GM11168 (cell line): ENCODE results near the gene FXYD7.

Experiments
- in situ Hi-C: fragments of 300-500 bp; cut with MboI; formaldehyde crosslinking; loops from one replicate; pipeline ENCODE4 v1.12.0; 2022; ENCODE audit warnings: low sequenced_read_pairs; ENCODE audit not compliant: unreplicated experiment

FXYD7 gene

DNA sequence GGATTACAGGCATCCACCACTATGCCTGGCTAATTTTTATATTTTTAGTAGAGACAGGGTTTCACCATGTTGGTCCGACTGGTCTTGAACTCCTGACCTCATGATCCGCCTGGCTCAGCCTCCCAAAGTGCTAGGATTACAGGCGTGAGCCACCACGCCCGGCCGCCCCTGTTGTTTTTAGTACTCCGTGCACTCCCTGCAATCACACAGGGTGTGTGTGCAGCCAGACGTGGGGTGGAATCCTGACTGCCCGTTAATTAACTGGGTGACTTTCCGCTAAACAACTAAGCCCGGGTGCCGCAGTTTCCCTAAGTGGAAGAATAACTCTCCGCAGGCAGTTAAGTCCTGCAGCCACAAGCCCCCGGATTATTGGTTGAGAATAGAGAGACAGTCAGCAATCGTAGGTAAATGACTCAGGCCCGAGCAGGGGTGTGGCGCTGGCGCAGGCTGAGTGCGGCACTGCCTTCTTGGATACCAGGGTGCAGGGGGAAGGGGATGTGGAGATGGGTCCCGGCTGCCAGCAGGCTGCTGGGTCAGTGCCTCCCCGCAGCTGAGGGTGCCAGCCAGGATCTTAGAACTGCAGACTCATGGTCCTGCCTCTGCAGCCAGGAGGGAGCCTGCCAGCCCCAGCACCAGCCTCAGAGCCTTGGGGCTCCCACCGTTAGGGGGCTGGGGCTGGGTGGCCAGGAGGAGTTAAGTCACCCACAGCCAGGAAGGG lies 33.5 kb upstream of the FXYD7 start:
- in situ Hi-C loops: no loop called here

DNA sequence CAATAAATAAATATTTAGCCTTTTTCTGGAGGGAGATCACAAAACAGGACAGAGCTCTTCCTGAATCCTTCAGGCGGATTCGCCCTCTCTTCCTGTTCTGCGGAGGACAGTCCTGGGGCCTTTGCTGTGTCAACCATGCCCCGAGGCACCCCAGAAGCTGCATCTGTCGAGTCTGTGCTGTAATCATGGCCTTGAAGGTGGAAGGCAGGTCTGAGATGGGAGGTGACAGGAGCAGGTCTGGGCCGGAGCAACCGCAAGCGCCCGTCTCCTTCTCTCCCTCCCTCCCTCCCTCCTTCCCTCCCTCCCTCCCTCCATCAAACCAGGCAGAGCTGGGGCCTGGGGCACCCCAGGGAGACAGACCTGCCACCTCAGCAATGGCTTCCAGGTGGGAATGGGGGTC lies 32.1 kb upstream of the FXYD7 start:
- in situ Hi-C loops: no loop called here

DNA sequence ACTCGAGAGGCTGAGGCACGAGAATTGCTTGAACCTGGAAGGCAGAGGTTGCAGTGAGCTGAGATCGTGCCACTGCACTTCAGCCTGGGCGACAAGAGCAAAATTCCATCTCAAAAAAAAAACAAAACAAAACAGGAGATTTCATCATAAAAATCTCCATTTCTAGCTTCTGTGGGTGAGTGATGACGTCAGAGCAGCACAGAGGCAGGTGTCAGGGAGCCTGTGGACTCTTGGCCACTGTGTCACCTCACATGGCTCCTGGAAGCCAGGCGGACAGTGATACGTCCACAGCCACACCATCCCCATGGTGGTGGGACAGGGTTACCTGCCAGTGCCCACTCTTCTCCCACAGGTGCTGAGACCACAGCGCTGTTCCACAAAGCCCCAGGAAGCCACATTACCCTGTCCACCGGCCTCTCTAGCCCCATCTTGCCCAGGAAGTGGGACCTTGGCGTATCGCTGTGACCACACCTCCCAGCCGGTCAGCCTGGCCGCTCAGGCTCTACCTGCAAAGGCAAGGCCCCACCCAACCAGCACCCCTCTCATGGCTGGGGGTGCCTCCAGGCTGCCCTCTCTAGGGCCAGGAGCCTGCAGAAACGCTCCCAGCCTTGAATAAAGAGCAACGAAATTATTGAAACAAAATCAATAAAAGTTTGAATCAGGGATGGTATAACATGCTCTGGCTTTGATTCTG lies 29.9 kb upstream of the FXYD7 start:
- in situ Hi-C loops: no loop called here

DNA sequence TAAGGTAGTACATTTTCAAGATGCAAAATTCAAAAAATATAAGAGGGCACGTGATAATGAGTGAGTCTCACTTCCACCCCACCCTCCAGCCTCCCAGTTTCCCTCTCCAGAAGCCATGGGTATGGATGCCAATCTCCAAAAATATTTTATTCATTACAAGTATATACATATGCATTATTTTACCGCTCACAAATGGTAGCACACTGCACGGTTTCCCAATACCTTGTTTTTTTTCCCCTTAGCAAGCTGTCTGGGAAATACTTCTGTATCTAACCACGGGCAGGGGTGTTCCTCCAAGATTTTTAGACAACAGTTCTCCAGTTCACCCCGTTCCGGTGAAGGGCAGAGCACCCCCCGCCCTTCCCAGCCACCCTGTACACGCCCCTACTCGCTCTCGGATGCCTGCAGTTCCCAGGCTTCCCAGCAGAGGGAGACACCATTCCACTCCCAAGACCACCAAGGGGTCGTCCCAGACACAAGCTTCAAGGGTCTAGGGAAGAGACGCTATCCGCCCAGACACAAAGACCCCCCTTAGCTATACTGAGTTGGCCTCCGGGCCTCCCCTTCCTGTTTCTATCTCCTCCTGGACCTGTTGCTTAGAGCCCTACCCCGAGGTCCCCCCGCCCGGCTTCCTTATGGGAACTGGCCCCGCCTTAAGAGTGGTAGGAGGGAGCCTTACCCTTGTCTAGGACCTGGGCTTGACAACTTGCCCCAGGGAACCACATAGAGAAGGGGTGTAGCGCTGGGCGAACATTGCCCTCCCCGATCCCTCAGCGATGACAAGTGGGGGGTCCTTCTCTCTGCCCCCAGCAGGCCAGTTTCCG lies 28.5 kb upstream of the FXYD7 start:
- in situ Hi-C loops: no loop called here

DNA sequence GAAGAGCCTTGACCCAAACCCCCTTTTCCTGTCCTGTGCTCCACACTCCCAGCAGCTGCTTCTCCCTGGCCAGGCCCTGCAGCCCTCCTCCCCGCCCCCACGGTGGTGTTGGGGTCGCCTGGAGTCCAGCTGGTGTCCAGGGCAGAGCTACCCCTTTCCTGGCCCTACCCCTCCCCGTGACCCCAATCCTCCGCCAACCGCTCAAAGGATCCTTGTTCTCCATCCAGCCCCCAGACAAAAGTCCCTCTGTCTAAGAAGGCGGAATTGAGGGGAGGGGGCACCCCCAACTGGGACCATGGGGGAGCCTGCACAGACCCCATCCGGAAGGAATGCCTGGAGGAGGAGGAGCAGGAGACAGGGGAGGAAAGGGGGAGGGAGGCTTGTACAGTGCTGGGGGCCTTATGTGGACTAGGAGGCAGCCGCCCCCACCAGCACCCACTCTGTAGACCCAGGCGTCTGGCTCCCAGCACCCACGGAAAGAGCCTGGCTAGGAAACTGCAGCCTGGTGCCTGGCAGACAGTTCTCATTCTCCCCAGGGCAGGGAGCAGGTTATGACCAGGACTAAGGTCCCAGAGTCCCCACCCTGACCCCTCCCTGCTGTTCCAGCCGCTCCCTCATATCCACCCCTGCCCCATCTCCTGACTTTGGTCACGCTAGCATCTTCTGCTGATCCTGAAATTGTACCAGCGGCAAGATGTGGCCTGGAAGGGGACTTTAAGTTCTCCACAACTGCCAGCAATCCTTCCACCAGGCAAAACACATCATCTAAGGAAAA lies 27.7 kb upstream of the FXYD7 start, which contains the start of gene FXYD3:
FXYD3 (plus strand) TSS at position 647 of the 775 bp plus-strand sequence. CDS start 3,554 bp downstream, outside the sequence.
- in situ Hi-C loops: no loop called here

DNA sequence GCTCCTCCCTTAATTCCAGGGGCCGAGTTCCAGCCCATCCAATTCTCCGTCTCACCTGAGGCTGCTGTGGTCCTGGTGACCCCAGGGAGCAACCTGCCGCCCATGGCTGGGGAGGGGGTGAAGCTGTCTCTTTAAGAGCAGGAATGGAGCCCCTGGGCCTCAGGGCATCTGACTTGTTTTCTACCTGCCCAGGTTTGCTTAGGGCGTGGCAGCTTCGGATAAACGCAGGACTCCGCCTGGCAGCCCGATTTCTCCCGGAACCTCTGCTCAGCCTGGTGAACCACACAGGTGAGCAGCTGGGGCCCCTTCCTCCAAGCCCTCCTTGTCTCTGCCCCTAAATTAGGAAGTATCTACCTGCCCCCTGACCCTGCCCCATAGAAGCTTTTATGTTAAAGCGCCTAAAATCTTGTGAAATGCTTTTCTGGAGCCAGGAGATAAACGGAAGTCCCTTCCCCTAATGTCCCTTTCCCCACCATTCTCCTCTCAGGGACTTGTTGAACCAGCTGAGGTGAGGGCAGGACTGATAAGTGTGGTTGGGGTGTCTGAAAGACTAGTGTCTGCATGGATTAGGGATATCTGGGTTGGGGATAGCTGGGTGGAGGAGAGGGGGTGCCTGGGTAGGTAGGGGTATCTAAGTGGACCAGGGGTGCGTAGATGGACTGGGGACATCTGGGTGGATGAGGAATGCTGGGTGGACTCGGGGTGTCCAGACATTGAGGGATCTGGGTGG lies 26.8 kb upstream of the FXYD7 start:
- in situ Hi-C loops: no loop called here

DNA sequence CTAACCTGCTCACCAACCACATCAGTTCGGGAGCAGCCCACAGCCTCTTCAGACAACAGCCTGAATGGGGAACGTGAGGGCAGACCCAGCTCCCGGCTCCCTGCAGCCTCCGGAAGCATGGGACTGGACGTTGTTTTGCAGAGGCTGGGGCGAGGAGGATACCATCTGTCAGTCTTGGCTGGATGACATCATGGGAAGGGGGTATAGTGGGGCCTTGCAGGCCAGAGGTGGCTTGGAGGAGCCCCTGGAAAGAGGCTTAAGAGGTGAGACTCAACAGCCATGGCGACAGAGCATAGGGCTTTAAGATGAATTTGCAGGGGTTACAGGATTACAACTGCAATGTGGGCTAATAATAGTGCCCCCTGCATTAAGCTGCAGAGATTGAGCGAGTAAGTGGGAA lies 25.9 kb upstream of the FXYD7 start:
- in situ Hi-C loops: no loop called here

DNA sequence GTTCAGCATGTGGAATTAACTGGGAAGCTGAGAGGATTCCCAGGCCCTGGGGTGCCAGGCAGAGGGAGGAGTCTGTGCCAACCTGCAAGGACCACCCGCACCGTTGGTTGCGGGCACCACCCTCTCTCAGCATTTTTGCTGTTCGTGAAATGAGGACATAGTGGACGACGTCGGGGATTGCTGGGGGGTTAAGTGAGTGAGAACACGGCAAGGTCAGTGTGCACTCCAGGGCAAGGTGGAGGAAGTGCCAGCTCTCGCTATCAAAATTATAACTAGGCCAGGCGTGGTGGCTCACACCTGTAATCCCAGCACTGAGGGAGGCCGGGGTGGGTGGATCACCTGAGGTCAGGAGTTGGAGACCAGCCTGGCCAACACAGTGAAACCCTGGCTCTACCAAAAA lies 25.3 kb upstream of the FXYD7 start:
- in situ Hi-C loops: no loop called here

DNA sequence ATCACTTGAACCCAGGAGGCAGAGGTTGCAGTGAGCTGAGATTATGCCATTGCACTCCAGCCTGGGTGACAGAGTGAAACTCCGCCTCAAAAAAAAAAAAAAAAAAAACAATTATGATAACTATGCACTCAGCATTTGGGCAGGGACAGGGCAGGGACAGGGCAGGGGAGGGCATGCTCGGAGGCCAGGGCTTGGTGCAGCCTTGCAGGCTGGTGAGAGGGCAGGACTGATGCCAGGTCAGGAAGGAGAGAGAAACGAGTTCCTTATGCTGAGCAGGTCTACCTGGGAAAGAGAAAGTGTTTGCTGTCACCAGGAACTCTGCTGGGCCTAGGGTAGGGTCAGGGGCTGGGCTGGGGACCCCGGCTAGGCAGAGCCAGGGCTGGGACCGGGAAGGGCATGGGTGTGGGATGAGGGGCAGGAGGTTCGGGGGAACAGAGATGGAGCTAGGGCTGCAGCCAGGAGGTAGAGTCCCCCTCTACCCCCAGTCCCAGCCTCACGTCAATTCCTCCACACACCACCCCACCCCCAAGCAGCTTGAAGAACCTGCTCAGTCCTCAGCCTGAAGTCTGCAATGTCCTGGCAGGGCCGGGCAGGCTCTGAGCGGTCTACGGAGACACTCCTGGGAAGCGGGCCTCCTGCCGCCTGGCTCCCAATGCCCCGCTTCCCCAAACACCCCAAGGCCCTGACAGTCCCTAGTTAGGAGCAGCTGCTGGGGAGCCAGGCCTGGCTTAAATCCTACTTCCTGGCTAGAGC lies 24.6 kb upstream of the FXYD7 start:
- in situ Hi-C loops: no loop called here

DNA sequence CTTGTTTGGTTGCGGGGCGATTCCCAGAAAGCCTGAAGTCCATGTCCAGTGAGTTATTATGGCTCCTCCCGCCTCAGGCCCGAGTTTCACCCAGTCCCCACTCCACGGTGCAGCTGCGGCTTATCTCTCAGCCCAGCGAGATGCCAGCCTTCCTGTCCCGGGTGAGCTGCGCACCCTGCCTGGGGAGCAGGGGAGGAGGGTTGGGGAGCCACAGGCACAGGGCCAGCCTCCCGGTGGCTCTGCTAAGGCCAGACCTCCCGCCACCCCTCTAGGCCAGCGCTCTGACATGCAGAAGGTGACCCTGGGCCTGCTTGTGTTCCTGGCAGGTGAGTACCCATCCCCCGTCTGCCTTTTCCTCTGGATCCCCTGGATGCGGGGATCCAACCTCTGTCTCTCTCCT lies 24.0 kb upstream of the FXYD7 start:
- in situ Hi-C loops: no loop called here

DNA sequence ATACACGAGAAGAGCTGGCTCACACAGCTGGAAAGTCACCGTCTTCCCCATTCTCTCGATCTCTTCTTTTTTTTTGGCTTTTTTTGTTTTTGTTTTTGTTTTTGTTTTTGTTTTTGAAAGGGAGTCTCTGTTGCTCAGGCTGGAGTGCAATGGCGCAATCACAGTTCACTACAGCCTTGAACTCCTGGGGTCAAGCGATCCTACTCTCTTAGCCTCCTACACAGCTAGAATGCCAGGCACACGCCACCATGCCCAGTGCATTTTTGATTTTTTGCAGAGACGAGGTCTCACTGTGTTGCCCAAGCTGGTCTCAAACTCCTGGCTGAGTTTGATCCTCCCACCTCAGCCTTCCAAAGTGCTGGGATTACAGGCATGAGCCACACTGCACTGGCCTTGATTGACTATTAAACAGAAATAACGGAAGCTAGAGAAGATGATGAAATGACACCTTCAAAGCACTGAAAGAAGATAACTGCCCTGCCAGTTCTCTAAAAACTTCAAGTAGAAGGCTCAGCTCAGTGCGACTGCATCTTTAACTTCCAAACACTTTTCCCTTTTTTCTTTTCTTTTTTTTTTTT lies 23.4 kb upstream of the FXYD7 start:
- in situ Hi-C loops: no loop called here

DNA sequence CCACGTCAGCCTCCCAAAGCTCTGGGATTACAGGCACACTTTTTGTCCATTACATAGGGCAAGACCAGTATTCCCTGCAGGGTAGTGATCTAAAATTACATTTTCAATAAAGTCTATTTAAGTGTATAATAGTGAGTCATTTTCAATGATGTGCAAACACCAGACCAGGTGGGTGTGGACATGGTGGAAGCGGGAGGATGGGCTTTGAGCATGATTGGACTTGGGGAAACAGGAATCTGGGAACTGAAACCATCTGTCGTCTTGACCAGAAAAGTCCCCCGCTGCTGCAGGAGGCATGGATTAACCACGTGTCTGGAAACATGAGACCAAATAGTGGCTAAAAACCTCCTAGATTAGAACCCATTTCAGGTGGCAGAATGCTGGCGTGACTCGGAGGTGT lies 22.6 kb upstream of the FXYD7 start:
- in situ Hi-C loops: no loop called here

DNA sequence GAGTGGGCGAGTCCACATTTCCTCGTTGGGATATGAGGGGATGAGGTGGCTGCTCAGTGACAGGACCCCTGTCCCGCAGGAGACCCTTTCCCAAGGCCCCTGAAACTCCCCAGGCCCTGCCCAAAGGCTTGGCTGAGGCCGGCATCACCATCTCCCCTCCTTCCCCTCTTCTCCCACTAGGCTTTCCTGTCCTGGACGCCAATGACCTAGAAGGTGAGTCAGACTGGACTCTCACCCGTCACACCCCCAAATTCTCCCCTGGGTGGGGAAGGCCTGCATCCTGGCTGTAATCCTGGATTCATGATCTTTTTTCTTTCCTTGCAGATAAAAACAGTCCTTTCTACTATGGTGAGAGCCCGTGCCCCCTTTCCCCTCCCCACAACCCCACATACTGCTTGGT lies 22.2 kb upstream of the FXYD7 start:
- in situ Hi-C loops: no loop called here

DNA sequence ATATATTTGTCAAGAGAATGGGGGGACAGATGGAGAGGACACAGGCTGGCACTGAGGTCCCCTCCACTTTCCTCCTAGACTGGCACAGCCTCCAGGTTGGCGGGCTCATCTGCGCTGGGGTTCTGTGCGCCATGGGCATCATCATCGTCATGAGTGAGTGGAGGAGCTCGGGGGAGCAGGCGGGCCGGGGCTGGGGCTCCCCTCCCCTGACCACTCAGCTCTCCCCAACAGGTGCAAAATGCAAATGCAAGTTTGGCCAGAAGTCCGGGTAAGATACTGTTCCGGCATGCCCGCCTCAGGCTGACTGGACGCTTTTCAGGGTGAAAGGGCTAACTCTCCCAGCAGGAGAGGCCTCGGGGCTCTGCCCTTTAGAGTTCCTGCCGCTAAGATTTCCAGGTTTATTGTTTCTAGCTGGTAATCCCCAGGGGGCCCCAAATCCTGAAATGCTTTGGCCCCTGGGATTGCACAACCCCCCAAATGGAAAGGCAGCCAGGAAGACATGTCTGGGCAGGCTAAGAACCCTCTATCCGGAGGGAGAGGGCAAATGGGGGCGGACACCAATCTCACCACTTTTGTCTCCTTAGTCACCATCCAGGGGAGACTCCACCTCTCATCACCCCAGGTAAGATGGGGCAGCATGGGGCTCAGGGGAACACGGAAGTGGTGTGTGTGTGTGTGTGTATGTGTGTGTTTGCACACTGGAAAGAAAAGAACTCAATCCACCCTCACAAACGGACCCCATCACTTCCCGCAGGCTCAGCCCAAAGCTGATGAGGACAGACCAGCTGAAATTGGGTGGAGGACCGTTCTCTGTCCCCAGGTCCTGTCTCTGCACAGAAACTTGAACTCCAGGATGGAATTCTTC lies 20.1 kb upstream of the FXYD7 start:
- in situ Hi-C loops: no loop called here

DNA sequence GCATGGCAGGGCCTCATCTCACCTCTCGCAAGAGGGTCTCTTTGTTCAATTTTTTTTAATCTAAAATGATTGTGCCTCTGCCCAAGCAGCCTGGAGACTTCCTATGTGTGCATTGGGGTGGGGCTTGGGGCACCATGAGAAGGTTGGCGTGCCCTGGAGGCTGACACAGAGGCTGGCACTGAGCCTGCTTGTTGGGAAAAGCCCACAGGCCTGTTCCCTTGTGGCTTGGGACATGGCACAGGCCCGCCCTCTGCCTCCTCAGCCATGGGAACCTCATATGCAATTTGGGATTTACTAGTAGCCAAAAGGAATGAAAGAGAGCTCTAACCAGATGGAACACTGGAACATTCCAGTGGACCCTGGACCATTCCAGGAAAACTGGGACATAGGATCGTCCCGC lies 19.5 kb upstream of the FXYD7 start:
- in situ Hi-C loops: no loop called here

DNA sequence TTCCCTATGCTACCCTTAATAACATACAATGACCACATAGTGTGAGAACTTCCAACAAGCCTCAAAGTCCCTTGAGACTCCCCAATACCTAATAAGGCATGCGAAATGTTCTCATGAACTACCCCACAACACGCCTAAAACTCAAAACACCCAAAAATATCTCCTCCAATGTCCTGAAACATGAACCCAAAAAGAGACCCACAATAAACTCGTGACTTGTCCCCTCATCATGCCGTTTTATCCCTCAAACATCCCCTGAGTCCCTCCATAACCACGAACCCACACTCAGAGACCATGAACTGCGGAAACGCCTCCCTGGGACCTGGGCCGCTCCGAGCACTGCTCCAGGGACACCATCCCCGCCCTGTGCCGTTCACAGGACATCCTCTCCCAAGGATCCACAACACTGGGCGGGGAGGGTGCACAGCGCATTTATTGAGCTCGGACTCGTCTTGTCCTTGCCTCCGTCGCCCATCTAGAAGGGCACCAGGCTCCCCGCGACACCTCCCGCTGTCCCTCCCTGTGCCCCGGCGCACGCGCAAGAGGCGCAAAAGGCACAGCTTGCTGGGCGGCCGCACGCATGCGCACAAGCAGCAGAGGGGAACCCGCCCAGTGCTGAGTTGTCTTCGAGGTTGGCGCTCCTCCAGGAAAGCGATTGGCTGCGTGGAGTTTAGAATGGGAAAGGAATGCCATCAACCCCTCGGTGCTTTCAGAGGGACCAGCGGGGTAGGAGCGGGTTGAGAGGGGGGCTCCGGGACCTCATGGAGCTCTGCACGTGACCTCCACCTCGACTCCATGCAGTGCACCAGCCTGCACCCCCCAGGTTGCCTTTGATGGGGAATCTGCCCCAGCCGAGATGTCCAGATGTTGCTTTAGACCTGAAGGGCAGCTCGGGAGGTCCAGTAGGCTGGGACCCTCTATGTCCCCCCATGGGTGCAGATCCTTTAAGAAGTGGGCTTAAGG lies 18.7 kb upstream of the FXYD7 start:
- in situ Hi-C loops: no loop called here

DNA sequence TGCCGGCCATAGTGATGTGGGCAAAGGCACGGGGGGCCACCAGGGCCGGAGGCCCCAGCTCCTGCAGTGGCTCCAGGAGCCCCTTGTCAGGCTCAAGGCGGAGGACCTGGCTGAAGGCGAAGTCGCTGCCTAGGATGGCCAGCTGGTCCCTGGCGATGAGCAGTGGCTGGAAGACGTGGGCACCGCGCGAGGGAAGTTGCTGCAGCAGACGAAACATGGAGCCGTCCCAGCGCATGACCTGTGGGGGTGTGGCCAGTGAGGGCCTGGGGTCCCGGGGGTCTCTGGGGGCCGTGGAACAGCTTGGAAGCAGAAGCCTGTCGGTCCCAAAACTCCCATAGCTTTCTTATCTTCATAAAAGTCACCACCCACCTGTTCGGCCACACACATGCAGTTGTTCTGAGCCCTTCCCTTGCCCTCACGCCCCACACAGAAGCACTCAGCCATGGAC lies 17.8 kb upstream of the FXYD7 start:
- in situ Hi-C loops: no loop called here
